ENCODE results near the gene STKLD1. TPM values are rescaled to one million over a fixed set of nuclear protein-coding genes. Genes with fewer than 3 reads are reported as not detected.

Gene STKLD1
- total RNA-seq, 1 donor from 2014 or later: 1.6 TPM

GRCh38 chr9:133419005-133419404 lies 42.8 kb downstream of the STKLD1 start:
- H3K36me3 ChIP-seq: peaks cover 20% of the 10 kb centered on the region
- no peak overlapping the region for H3K4me3 ChIP-seq
- peaks cover 25% of the 10 kb centered on the region for H3K4me1 ChIP-seq
- no peak for DNase-seq
- no peak for ATAC-seq
- TF ChIP-seq, protein P1, sequence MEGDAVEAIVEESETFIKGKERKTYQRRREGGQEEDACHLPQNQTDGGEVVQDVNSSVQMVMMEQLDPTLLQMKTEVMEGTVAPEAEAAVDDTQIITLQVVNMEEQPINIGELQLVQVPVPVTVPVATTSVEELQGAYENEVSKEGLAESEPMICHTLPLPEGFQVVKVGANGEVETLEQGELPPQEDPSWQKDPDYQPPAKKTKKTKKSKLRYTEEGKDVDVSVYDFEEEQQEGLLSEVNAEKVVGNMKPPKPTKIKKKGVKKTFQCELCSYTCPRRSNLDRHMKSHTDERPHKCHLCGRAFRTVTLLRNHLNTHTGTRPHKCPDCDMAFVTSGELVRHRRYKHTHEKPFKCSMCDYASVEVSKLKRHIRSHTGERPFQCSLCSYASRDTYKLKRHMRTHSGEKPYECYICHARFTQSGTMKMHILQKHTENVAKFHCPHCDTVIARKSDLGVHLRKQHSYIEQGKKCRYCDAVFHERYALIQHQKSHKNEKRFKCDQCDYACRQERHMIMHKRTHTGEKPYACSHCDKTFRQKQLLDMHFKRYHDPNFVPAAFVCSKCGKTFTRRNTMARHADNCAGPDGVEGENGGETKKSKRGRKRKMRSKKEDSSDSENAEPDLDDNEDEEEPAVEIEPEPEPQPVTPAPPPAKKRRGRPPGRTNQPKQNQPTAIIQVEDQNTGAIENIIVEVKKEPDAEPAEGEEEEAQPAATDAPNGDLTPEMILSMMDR (IDR thresholded peaks at IDR 0.05): no peak
- H3K9me3 ChIP-seq: no peaks in the 10 kb centered on the region
- intact Hi-C loops (cut with DNase I): no loop called here
- H3K27me3 ChIP-seq (ENCODE audit: low read depth): no peaks in the 10 kb centered on the region
- H3K27ac ChIP-seq: no peak overlapping the region

DNA sequence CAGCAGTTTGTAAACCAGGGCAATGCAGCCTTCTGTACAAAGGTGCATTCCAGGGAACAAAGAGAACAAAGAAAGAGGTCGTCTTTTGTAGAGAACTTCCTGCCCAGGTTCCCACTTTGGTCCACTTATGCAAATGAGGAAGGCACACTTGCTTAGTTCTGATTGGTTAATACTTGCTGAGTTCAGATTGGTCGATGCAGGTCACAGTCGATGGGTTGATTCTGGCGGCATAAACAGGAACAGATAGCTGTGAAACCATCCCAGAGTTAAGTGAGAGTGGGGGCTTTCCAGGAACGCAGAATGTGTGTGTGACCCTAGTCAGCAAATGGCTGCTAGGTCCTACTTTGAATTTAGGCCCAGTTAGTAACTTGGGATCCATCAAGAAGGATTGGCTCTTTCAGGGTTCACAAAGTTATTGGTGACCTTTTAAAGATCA lies 44.2 kb downstream of the STKLD1 start:
- Histone ChIP-seq H3K27me3 (ENCODE audit: low read depth) (peaks cover 3% of the 10 kb centered on the region), H3K4me1 (peaks cover 24% of the 10 kb centered on the region), H3K9me3 (no peaks in the 10 kb centered on the region), H3K4me3 (no peak overlapping the region), H3K27ac (no peak overlapping the region), H3K36me3 (peaks cover 8% of the 10 kb centered on the region)
- ATAC-seq (no peak), DNase-seq (no peak)
- intact Hi-C loops (cut with DNase I): no loop called here
- TF ChIP-seq, protein P1 (IDR thresholded peaks at IDR 0.05): no peak

DNA sequence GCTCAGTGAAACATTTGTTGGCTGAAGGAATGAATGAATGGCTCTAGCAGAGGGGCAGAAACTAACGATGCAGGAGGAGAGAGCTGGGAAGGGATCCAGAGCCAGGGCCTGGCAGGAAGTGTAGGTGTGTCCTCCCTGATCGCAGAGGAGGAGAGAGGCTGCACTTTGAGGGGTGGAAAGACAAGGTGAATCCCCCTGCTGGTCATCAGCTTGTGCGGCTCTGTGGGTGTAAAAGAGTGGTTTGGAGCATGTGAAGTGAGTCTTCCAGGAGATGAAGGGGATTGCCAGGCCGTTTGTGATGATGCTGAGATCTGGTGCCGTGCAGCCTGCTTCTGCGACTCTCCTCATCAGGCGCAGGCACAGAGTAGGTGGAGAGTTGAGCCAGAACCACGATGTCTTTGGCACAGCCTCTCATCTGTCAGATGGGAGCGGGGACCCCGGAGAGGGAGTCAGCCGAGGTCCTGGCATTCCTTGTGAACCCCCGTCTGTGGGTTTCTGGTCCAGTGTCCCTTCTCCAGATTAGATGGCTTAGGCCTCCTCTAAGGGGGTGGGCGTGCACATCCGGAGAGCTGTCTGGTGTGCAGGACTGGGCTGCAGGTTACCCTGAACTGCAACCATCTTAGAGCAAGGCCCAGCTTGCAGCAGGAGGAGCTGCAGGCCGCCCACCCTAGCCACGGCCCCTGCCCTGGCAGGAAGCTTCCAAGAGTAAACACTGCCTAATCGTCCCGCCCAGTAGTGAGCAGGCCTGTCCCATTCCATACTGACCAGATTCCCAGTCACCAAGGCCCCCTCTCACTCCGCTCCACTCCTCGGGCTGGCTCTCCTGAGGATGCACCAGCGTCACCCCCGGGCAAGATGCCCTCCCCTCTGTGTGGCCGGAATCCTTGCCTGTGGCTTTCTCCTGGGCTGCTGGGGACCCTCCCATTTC lies 45.7 kb downstream of the STKLD1 start, which contains the start of gene ADAMTS13:
TSS of gene ADAMTS13 (plus strand) at position 753 of the 928 bp plus-strand sequence. CDS start at position 830, 77 bp downstream.
- H3K4me1 ChIP-seq: peaks cover 9% of the 10 kb centered on the region
- H3K4me3 ChIP-seq: no peak within 1 kb of the TSS
- intact Hi-C loops (cut with DNase I): no loop called here
- DNase-seq: no peak
- TF ChIP-seq, protein P1 (IDR thresholded peaks at IDR 0.05): no peak
- ATAC-seq: no peak
- no peak within 1 kb of the TSS for H3K27ac ChIP-seq
- H3K27me3 ChIP-seq (ENCODE audit: low read depth): peaks cover 4% of the 10 kb centered on the region
- no peaks in the 10 kb centered on the region for H3K9me3 ChIP-seq
- no peaks in the 10 kb centered on the region for H3K36me3 ChIP-seq

DNA sequence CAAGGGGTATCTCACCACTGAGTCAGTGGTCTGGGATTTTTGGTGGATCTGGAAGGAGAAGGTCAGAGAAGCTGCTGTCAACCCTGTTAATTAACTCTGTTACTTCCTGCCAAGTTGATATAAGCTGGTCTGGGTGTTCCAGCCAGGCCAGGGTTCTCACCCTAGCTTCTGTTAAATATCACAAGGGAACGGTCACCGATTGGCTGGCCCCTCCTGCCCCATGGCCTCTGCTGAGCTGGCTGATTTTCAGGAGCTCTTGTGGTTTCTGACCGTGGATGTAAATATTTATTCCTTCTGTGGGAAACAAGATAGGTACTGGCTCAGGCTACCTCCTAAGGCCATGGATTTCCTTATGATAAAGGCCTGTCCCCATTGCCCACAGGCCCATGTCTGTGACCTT lies 47.0 kb downstream of the STKLD1 start:
- H3K27ac ChIP-seq: no peak overlapping the region
- no peak for DNase-seq

GRCh38 chr9:133424187-133424586 lies 48.0 kb downstream of the STKLD1 start:
- intact Hi-C loops (cut with DNase I): no loop called here

More for the DNA sequence above, 47.0 kb downstream of the STKLD1 start:
- no peaks in the 10 kb centered on the region for H3K36me3 ChIP-seq
- peaks cover 5% of the 10 kb centered on the region for H3K4me1 ChIP-seq
- no peaks in the 10 kb centered on the region for H3K9me3 ChIP-seq
- H3K4me3 ChIP-seq: no peak overlapping the region
- intact Hi-C loops (cut with DNase I): no loop called here
- H3K27me3 ChIP-seq (ENCODE audit: low read depth): peaks cover 17% of the 10 kb centered on the region
- TF ChIP-seq, protein P1 (IDR thresholded peaks at IDR 0.05): no peak
- ATAC-seq: no peak

More at GRCh38 chr9:133424187-133424586, 48.0 kb downstream of the STKLD1 start:
- TF ChIP-seq, protein P1 (IDR thresholded peaks at IDR 0.05): no peak
- H3K4me1 ChIP-seq: no peaks in the 10 kb centered on the region
- no peak overlapping the region for H3K4me3 ChIP-seq
- H3K27me3 ChIP-seq (ENCODE audit: low read depth): peaks cover 22% of the 10 kb centered on the region
- no peak overlapping the region for H3K27ac ChIP-seq
- no peaks in the 10 kb centered on the region for H3K36me3 ChIP-seq
- ATAC-seq (no peak), DNase-seq (no peak)
- no peaks in the 10 kb centered on the region for H3K9me3 ChIP-seq
